GM21390 (cell line): ENCODE measurements around the gene ZFHX3.

ENCODE experiments used
- ATAC-seq: cut with Tn5 transposase; IDR thresholded peaks from one replicate; pipeline ENCODE4 v1.9.1; 2021; ENCODE audit not compliant: unreplicated experiment

ZFHX3 gene

GRCh38 chr16:72936408-72936807 lies 111.5 kb downstream of the ZFHX3 start:
- ATAC-seq, result no peak

GRCh38 chr16:72935896-72936295 lies 112.0 kb downstream of the ZFHX3 start:
- no peak for ATAC-seq

DNA sequence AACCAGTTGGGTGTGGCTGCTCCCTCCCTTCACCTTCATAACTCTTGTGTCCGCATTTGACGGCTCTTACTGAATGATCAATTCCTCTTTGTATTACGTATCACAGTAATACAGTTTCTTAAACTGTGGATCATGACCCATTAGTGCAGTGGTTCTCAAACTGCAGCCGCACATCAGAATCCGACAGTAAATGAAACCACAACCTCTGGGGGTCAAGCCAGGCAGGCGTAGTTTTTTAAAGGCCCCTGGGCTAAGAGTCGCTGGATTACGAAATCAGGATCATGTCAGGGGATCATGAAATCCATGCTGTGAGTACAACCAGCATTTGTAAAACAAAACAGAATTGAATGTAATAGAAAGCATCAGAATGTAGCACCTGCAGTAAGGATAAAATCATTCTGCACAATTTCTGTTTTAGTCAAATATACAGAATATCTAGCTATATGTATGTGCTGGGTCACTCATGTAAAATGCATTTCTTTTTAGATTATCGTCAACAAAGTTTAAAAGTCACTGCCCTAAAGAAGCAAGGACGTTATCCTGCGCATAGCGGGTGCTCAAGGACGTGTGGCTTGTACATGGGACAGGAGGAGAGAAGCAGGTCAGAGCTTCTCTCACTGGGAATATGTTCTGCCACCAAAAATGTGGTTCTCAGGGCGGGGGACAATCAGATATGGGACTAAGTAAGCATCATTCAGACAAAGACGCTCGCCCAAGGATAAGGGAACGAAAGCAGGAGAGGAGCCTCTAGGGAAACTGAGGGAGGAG lies 113.1 kb downstream of the ZFHX3 start:
- ATAC-seq, result no peak

- no peak for ATAC-seq
Measured at GRCh38 chr16:72932677-72933335, 115.1 kb downstream of the ZFHX3 start.

- no peak for ATAC-seq
Measured at GRCh38 chr16:72932050-72932449, 115.9 kb downstream of the ZFHX3 start.

DNA sequence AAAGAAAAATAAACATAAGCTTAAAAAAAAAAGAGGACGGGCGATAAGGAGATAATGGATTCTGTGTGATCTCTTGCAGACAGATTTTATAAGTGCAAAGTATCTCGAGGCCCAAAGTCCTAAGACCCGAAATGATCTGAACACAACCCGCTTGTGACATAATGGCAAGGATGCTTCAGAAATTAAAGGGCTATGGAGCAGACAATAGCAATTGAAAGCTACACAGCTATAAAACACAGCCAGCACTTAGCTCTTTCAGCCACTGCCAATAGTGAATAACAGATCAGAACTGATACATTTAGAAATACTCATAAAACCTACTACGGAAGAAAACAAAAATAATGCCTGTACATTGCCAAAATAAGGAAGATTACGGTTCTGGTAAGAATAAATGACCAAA lies 117.5 kb downstream of the ZFHX3 start:
- ATAC-seq, result no peak

- no peak for ATAC-seq
Measured at GRCh38 chr16:72928090-72928981, 119.6 kb downstream of the ZFHX3 start.

DNA sequence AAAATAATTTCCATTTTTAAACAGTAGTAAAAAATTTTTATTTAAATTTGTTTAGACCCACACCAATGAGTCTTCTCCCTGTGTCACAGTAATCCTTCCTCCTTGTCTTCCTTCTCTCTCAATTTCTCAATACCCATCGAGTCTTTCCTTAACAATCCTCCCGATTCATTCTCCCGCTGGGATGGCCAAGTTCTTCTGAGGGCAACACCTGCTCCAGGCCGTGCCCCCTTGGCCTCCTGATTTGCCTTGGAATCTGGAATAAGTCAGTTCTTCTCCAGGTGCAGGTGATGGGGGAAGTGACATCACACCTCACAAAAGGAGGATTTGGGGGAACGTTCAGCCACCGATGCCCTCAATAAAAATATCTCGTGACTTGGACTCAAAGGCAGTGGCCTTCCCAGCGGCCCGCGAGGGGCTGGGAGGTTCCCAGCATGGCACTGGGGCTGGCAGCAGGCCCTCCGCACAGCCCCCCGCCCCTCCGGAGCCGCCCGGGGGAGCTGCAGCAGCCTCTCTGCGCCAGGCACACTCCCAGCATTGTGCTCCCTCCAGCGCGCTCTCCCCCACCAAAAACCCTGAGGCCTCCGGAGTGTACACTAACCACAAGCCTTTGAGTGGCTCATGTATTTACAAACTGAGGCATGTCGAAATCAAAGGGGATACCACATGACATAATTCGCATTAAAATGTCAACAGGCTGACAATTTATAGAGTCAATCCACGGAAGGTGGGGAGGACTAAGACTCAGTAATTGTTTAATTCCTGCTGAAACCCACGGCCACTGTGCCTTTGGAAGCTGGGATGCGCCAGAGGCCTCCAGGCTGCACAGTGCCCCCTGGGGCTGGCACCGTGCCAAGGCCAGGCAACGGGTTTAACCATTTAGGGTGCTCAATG lies 120.5 kb downstream of the ZFHX3 start:
- ATAC-seq, result no peak

DNA sequence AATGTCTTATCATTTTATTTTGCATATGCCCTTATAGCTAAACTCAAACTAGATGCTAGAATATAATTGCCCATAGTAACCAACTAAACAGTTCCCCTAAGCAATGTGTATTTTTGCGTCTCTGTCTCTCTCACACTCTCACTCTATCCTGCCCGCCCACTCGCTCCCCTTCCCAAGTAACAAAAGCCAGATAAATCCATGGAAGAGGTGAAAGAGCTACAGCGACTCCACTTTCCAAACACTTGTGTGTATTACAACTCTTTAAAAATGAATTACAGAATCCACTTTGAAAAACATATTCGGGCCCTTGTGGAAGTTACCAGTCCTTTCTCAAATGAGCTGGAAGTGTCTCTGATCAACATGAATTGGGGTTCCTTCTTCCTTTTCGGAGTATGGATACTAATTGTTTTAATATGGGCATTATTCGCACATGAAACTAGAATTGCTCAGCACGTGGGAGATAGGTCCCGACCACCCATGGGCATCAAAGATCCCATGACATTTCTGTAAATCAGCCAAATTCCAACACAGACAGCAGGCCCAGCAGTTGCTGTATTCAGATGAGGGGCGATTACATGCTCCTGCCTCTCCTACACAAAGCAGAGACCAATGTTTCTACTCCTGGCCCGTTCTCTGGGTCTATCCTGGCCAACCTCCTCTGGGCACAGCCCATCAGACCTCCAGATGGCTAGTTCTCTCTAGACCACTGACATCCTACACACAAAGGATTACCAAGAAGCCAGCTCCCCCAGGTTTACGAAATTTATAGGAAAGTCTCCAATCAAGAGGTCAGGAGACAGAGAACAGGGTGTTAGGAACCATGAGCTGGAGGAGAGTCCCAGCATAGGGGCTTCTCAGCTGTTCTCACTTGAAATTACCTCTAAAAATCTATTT lies 121.5 kb downstream of the ZFHX3 start:
- ATAC-seq, result no peak

DNA sequence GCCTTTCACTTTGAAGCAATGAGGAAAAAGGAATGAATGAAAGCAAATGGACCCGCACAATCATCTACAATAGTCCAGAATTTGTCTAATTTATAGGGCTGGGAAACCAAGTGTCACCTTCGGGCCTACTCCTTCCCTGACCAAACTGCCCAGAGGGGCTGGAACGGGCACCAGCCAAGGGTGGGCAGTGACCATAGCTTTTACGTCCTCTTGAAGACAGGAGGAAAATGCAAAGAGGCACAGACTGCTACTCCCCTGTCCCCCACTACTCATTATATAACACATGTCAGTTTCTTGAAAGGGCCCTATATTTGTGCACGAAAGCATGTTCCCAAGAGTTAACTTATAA lies 122.3 kb downstream of the ZFHX3 start:
- ATAC-seq, result no peak

DNA sequence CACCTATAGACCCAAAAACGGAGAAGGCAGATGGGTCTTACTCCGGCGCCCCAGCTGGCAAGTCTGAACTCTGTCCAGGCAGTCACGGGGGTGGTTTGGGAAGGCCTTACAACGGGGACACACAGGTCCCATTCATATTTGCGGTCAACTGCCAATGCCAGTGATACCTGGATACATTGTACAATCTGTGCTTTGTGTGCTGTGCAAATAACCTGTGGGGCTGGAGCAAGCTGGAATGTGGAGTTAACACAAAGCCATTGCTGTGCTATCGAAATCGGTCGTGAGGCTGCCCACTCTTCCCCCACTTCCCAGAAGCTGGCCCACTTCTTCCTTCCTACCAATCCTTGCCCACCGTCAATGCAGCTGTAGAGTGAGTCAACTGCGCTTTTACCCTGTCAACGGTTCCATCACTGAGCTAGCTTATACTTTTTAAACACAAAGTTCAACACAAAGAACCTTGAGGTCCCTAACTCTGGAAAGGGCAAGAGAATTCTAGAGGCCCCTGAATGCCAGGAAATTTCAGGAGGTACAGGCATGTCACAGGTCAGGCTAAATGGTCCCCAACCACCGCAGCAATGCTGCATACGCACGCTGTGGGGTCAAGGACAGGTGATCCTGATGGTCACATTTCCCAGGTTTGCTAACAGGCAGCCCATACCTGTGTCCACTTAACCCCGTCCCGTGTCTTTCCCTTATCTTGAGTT lies 122.8 kb downstream of the ZFHX3 start:
- no peak for ATAC-seq

- no peak for ATAC-seq
Measured at GRCh38 chr16:72924537-72924926, 123.4 kb downstream of the ZFHX3 start.

- no peak for ATAC-seq
Measured at GRCh38 chr16:72923757-72924156, 124.2 kb downstream of the ZFHX3 start.

DNA sequence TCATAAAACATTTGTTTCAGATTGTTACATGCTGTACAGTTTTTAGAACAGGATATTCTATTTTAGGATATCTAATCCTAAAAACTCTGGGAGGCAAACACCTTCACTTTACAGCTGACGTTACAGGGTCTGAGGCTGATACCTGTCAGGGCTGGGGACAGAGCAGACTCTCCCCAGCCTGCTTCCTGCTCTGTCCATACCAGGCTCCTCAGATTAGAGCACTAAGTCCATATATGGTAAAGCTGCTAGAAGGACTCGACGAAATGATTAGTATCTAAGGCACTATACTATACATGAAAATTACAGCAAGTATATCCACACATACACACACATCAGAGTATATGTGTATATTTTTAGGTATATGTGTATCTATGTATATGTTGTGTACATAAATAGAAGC lies 125.2 kb downstream of the ZFHX3 start:
- ATAC-seq, result no peak

GRCh38 chr16:72921620-72922019 lies 126.3 kb downstream of the ZFHX3 start:
- ATAC-seq, result no peak

DNA sequence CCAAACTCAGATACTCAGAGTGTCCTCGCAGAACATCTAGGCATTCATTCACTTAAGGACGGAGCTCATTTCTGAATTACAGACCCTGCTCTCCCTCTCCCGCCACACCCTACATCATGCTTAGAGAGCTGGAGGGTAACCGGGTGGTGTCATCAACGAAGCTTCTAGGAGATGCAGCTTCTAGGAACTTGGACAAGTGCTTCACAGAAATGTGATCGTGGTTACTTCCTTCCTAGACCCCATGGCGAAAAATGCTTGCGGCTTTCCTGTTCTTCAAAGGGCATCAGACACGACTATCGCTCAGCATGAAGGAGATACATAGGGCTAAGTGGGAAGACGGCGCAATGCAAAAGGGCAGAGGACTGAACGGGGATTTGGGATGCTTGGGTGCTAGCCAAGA lies 126.8 kb downstream of the ZFHX3 start:
- no peak for ATAC-seq

- ATAC-seq, result no peak
Measured at GRCh38 chr16:72917051-72917450, 130.9 kb downstream of the ZFHX3 start.

DNA sequence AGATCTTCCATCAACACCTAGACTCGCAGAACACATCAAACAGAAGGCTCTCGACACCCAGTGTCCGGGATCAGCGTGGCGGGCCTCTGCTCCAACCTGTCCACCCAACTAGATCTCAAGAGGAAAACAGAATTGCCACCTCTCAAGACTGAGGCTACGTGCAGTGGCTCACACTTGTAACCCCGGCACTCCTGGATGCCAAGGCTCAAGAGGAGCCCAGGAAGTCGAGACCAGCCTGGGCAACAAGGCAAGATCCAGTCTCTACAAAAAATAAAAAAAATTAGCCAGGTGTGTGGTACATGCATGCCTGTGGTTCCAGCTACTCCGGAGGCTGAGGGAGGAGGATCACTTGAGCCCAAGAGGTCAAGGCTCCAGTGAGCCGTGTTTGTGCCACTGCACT lies 132.6 kb downstream of the ZFHX3 start:
- ATAC-seq, result no peak

DNA sequence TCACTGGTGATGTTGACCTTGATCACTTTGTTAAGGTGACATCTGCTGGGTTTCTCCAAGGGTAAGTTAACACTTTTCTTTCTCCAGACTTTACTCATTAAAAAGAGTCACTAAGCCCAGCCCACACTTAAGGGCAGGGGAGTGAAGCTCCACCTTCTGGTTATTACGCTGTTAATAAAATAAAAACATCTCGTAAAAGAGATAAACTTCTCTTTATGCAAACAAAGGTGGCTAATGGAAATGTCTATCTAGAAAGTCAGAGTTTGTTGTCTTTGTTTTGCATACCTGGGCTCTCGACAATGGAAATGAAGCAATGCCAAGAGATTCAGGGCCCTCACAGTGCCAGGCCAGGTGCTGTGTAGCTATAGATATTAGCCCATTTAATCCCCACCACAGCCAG lies 134.4 kb downstream of the ZFHX3 start:
- ATAC-seq, result no peak
